Cardiac ventricle fibroblast (primary cell): Measurements from ENCODE around the gene NOD2. TPM values are rescaled to one million over a fixed set of nuclear protein-coding genes. Genes with fewer than 3 reads are reported as not detected.

ENCODE experiments used
- total RNA-seq: library from RNA; depleted of rRNA; stranded (reverse); fragments of >200 nt; gene quantifications from 2 replicates; pipeline ENCODE4 v1.2.3, GENCODE V29; 2015

The NOD2 gene
- total RNA-seq = 0.19 and 0.49 TPM in 2 replicates

GRCh38 chr16:50692999-50693781, at the start of gene NOD2:
Gene NOD2 (plus strand): TSS chr16:50693606. CDS start chr16:50699496, 5,890 bp downstream.

GRCh38 chr16:50681021-50681885, 12.2 kb upstream of the NOD2 start, which contains the start of gene SNX20:
Gene SNX20 (minus strand): TSS chr16:50681312. CDS start chr16:50677526, 3,786 bp downstream.

GRCh38 chr16:50741781-50742575, 48.6 kb downstream of the NOD2 start, which contains the start of gene CYLD:
Gene CYLD (plus strand): TSS chr16:50742086. CDS start chr16:50749699, 7,613 bp downstream.

Other genes with a start within 250 kb of the NOD2 start
- gene NKD1, start 145.2 kb upstream of the NOD2 start, total RNA-seq = 0.12 and 0.44 TPM in 2 replicates
- not detected in 2 replicates for gene SNX20, start 12.3 kb upstream of the NOD2 start, total RNA-seq
- gene CYLD, start 48.5 kb downstream of the NOD2 start, total RNA-seq = 11.6 and 15.3 TPM in 2 replicates